GM20000 (cell line): ENCODE results near the gene KRT80.

Experiments used
- DNase-seq: peaks from one replicate; pipeline ENCODE4 v3.0.0; 2012; ENCODE audit warnings: low spot score
- TF ChIP-seq, protein P1 (sequence below): IDR thresholded peaks from 2 replicates; pipeline ENCODE4 v1.5.1; 2012; ENCODE audit warnings: mild to moderate bottlenecking, control low read depth; ENCODE audit errors: extremely low read depth, missing control alignments

Gene KRT80

GRCh38 chr12:52142431-52142830 lies 49.4 kb downstream of the KRT80 start:
- TF ChIP-seq, protein P1, sequence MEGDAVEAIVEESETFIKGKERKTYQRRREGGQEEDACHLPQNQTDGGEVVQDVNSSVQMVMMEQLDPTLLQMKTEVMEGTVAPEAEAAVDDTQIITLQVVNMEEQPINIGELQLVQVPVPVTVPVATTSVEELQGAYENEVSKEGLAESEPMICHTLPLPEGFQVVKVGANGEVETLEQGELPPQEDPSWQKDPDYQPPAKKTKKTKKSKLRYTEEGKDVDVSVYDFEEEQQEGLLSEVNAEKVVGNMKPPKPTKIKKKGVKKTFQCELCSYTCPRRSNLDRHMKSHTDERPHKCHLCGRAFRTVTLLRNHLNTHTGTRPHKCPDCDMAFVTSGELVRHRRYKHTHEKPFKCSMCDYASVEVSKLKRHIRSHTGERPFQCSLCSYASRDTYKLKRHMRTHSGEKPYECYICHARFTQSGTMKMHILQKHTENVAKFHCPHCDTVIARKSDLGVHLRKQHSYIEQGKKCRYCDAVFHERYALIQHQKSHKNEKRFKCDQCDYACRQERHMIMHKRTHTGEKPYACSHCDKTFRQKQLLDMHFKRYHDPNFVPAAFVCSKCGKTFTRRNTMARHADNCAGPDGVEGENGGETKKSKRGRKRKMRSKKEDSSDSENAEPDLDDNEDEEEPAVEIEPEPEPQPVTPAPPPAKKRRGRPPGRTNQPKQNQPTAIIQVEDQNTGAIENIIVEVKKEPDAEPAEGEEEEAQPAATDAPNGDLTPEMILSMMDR, result no peak

DNA sequence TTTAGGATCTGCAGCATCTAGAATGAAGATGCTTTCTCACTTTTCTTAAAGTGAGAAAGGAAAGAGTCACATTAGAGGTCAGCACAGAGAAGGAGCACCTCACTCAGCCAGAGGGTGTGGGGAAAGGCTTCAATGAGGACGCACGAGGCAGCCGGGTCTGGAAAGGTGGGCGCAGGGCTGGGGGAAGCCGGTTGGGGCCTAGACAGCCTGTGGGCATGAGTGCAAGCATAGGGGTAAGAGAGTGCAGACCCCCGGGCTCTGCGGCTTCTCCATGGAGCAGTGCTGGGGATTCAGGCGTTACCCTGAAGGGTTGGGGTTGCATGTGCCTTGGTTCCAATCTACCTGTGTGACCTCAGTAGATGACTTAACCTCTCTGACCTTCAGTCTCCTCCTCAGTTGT lies 49.9 kb downstream of the KRT80 start:
- TF ChIP-seq, protein P1, result no peak
- DNase-seq, result no peak

More at GRCh38 chr12:52142431-52142830, 49.4 kb downstream of the KRT80 start:
- DNase-seq, result no peak

DNA sequence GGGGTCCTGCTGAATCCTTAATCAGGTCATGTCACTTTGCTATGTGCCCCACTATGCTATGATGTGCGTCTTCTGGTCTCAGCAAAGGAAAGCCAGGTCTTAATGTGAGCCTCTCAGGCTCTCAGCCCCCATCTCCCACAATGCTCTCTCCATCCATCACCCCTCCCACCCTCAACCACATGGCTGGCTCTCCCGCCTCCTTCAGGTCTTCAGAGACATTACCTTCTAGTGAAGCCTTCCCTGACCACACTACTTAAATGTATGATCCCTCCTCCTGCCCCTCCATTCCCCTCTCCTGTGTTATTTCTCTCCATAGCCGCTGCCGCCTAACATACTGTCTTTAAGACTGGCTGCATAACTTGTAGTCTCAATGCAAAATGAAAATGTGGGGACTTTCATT lies 50.5 kb downstream of the KRT80 start:
- TF ChIP-seq, protein P1, result no peak
- no peak for DNase-seq

DNA sequence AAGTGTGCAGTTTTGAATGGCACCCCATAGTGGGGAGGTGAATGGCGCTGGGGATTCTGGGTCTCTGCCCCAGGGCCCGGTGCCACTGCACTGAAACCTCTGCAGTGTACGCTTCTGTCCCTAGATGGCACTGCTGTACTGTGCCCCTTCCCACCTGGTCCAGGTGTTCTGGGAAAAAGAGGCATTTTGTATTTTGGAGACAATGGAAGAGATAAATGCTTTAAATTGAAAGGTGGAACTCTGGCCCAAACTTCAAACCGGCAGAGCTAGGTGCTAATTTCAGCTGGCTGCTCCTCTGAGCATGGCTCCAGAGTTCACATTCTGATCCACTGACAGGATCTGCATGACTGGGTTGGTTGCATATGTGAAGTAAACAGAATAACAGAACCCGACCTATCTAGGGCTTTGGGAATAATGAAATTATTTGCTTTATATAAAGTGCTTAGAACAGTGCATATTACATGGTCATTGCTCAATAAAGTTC lies 52.2 kb downstream of the KRT80 start:
- TF ChIP-seq, protein P1, result peak; percentile 53
- no peak for DNase-seq

GRCh38 chr12:52139147-52139546 lies 52.7 kb downstream of the KRT80 start:
- TF ChIP-seq, protein P1, result no peak
- DNase-seq, result no peak

GRCh38 chr12:52137746-52138145 lies 54.1 kb downstream of the KRT80 start:
- TF ChIP-seq, protein P1, result no peak

DNA sequence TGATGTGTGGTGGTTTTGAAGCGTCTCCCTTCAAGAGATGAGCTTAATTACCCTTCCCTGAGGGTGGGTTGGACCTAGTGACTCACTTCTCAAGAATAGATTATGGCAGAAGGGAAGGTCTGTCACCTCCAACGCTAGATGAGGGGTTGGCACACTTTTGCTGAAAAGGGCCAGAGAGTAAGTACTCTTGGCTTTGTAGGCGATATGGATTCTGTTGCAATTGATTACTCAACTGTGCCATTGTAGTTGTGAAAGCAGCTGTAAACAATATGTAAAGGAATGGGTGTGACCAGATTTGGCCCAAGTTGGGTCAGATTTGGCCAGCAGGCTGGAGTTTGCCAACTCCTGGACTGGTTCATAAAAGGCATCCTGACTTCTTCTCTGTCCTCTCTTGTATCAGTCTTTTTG lies 59.1 kb downstream of the KRT80 start:
- no peak for DNase-seq
- TF ChIP-seq, protein P1, result no peak

More at GRCh38 chr12:52137746-52138145, 54.1 kb downstream of the KRT80 start:
- no peak for DNase-seq
